Activated naive CD4-positive, alpha-beta T cell treated with anti-CD3 and anti-CD28 coated beads, Interleukin-2, amount 50 U/mL, for 24 hours (primary cell): ENCODE data around the gene CLCNKB.
"Not testable (repeated sequence)": the region's sequence is repeated elsewhere in the genome, so short reads cannot be mapped to it uniquely, and the experiment has no call there.

Experiments used
- H3K27ac Mint-ChIP-seq: one replicate; pipeline ENCODE4 v1.8.0; 2021; ENCODE audit warnings: mild to moderate bottlenecking, mixed read lengths
- H3K27me3 Mint-ChIP-seq: one replicate; pipeline ENCODE4 v1.8.0; 2021; ENCODE audit warnings: mixed read lengths
- H3K36me3 Mint-ChIP-seq: one replicate; pipeline ENCODE4 v1.8.0; 2021; ENCODE audit warnings: mixed read lengths
- H3K4me1 Mint-ChIP-seq: one replicate; pipeline ENCODE4 v1.8.0; 2021; ENCODE audit warnings: mixed read lengths
- H3K4me3 Mint-ChIP-seq: one replicate; pipeline ENCODE4 v1.8.0; 2021; ENCODE audit warnings: mild to moderate bottlenecking, mixed read lengths
- H3K9me3 Mint-ChIP-seq: one replicate; pipeline ENCODE4 v1.8.0; 2021; ENCODE audit warnings: mixed read lengths

Gene CLCNKB

GRCh38 chr1:16042654-16043053 is 928 bp upstream of the CLCNKB start:
- not testable (repeated sequence) for H3K36me3 Mint-ChIP-seq, H3K9me3 Mint-ChIP-seq, H3K4me1 Mint-ChIP-seq, H3K27me3 Mint-ChIP-seq, H3K27ac Mint-ChIP-seq, H3K4me3 Mint-ChIP-seq

DNA sequence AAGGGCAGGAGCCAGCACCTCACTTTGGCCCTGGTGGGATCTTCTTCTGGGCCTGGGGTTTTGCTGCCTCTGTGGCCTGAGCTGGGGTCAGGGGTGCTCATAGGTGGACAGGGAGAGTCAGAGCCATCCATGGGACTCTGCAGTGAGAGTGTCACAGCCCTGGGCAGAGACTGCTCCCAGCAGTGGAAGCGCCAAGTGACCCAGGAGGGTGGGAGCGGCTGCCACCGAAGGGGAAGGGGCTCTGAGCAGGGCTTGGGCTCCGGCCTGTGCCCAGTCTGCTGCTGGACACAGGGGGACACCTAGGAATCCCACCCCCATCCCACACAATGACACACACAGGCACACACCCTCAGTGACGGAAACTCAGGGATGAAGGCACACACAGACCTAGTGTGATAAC is 368 bp downstream of the CLCNKB start:
- Mint-ChIP-seq H3K4me3 (no peak overlapping the region), H3K36me3 (no peaks in the 10 kb centered on the region), H3K27me3 (no peaks in the 10 kb centered on the region)

GRCh38 chr1:16046842-16047241 is 3.3 kb downstream of the CLCNKB start:
- Mint-ChIP-seq H3K9me3 (no peaks in the 10 kb centered on the region), H3K36me3 (no peaks in the 10 kb centered on the region), H3K4me3 (no peak overlapping the region), H3K27ac (no peak overlapping the region), H3K27me3 (no peaks in the 10 kb centered on the region), H3K4me1 (no peaks in the 10 kb centered on the region)

More for the DNA sequence above, 368 bp downstream of the CLCNKB start:
- no peaks in the 10 kb centered on the region for H3K9me3 Mint-ChIP-seq
- no peak overlapping the region for H3K27ac Mint-ChIP-seq
- H3K4me1 Mint-ChIP-seq = no peaks in the 10 kb centered on the region

GRCh38 chr1:16047791-16048475 is 4.4 kb downstream of the CLCNKB start:
- H3K27me3 Mint-ChIP-seq = no peaks in the 10 kb centered on the region
- no peaks in the 10 kb centered on the region for H3K9me3 Mint-ChIP-seq
- peak overlapping the region; percentile 49 for H3K4me3 Mint-ChIP-seq
- H3K36me3 Mint-ChIP-seq = no peaks in the 10 kb centered on the region
- H3K4me1 Mint-ChIP-seq = no peaks in the 10 kb centered on the region
- no peak overlapping the region for H3K27ac Mint-ChIP-seq

- no peaks in the 10 kb centered on the region for H3K4me1 Mint-ChIP-seq
- no peaks in the 10 kb centered on the region for H3K9me3 Mint-ChIP-seq
- no peaks in the 10 kb centered on the region for H3K36me3 Mint-ChIP-seq
- no peak overlapping the region for H3K27ac Mint-ChIP-seq
- no peak overlapping the region for H3K4me3 Mint-ChIP-seq
- no peaks in the 10 kb centered on the region for H3K27me3 Mint-ChIP-seq
Observed at GRCh38 chr1:16048573-16049189, 5.1 kb downstream of the CLCNKB start.

DNA sequence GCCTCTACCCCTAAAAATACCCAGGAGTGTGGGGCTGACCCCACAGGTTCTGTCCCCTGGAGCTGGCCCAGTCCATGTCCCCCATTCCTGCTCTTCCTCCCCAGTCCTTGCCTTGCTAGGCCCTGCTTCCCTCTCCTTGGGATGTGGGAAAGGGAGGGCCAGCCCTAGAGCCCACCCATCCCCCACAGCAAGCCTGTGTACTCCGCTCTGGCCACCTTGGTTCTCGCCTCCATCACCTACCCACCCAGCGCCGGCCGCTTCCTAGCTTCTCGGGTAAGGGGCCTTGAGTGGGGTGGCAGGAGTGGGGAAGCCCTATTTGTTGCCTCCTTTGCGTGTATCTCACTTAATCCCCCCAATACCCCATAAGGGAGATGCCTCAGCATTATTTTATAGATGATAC is 6.7 kb downstream of the CLCNKB start:
- no peak overlapping the region for H3K27ac Mint-ChIP-seq
- H3K36me3 Mint-ChIP-seq = no peaks in the 10 kb centered on the region
- no peaks in the 10 kb centered on the region for H3K4me1 Mint-ChIP-seq
- no peaks in the 10 kb centered on the region for H3K27me3 Mint-ChIP-seq
- no peak overlapping the region for H3K4me3 Mint-ChIP-seq
- no peaks in the 10 kb centered on the region for H3K9me3 Mint-ChIP-seq

- Mint-ChIP-seq H3K27ac (peak overlapping the region; percentile 30), H3K4me3 (no peak overlapping the region), H3K4me1 (no peaks in the 10 kb centered on the region), H3K9me3 (no peaks in the 10 kb centered on the region), H3K36me3 (no peaks in the 10 kb centered on the region), H3K27me3 (no peaks in the 10 kb centered on the region)
Observed at GRCh38 chr1:16051039-16051438, 7.5 kb downstream of the CLCNKB start.

GRCh38 chr1:16051949-16052348 is 8.4 kb downstream of the CLCNKB start:
- H3K4me1 Mint-ChIP-seq, H3K27ac Mint-ChIP-seq: not testable (repeated sequence)

GRCh38 chr1:16053781-16054502 is 10.4 kb downstream of the CLCNKB start:
- H3K27me3 Mint-ChIP-seq = no peaks in the 10 kb centered on the region
- no peaks in the 10 kb centered on the region for H3K36me3 Mint-ChIP-seq
- no peak overlapping the region for H3K4me3 Mint-ChIP-seq
- no peaks in the 10 kb centered on the region for H3K4me1 Mint-ChIP-seq
- no peaks in the 10 kb centered on the region for H3K9me3 Mint-ChIP-seq
- no peak overlapping the region for H3K27ac Mint-ChIP-seq

More at GRCh38 chr1:16051949-16052348, 8.4 kb downstream of the CLCNKB start:
- H3K36me3 Mint-ChIP-seq, H3K27me3 Mint-ChIP-seq, H3K4me3 Mint-ChIP-seq, H3K9me3 Mint-ChIP-seq: not testable (repeated sequence)

- no peak overlapping the region for H3K4me3 Mint-ChIP-seq
- H3K27me3 Mint-ChIP-seq = no peaks in the 10 kb centered on the region
- no peak overlapping the region for H3K27ac Mint-ChIP-seq
- no peaks in the 10 kb centered on the region for H3K9me3 Mint-ChIP-seq
- H3K4me1 Mint-ChIP-seq = no peaks in the 10 kb centered on the region
- no peaks in the 10 kb centered on the region for H3K36me3 Mint-ChIP-seq
Observed at GRCh38 chr1:16054598-16055540, 11.3 kb downstream of the CLCNKB start.

- Mint-ChIP-seq H3K27ac (no peak overlapping the region), H3K27me3 (no peaks in the 10 kb centered on the region), H3K36me3 (no peaks in the 10 kb centered on the region), H3K9me3 (no peaks in the 10 kb centered on the region), H3K4me3 (no peak overlapping the region), H3K4me1 (no peaks in the 10 kb centered on the region)
Observed at GRCh38 chr1:16055613-16056520, 12.3 kb downstream of the CLCNKB start.

DNA sequence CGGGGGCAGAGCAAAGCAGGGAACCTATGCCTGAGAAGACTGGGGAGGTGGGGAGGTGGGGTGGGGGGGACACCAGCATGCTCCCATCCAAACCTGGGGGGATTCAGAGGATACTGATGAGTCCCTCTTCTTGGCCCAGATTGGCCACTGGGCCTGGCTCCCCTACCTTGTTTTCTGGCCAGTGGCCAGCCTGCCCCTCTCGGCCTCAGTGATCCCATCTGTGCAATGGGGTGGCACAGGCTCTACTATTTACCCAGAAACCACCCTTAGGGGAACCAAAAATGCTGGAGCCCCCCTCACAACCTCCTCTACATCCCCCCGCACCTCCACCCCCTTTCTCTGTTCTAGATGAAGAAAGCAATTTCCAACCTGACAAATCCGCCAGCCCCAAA is 12.9 kb downstream of the CLCNKB start:
- H3K4me1 Mint-ChIP-seq, H3K9me3 Mint-ChIP-seq, H3K27me3 Mint-ChIP-seq, H3K36me3 Mint-ChIP-seq, H3K4me3 Mint-ChIP-seq, H3K27ac Mint-ChIP-seq: not testable (repeated sequence)

GRCh38 chr1:16057314-16057915 is 13.8 kb downstream of the CLCNKB start:
- not testable (repeated sequence) for H3K36me3 Mint-ChIP-seq, H3K4me1 Mint-ChIP-seq, H3K27ac Mint-ChIP-seq, H3K9me3 Mint-ChIP-seq, H3K4me3 Mint-ChIP-seq, H3K27me3 Mint-ChIP-seq

DNA sequence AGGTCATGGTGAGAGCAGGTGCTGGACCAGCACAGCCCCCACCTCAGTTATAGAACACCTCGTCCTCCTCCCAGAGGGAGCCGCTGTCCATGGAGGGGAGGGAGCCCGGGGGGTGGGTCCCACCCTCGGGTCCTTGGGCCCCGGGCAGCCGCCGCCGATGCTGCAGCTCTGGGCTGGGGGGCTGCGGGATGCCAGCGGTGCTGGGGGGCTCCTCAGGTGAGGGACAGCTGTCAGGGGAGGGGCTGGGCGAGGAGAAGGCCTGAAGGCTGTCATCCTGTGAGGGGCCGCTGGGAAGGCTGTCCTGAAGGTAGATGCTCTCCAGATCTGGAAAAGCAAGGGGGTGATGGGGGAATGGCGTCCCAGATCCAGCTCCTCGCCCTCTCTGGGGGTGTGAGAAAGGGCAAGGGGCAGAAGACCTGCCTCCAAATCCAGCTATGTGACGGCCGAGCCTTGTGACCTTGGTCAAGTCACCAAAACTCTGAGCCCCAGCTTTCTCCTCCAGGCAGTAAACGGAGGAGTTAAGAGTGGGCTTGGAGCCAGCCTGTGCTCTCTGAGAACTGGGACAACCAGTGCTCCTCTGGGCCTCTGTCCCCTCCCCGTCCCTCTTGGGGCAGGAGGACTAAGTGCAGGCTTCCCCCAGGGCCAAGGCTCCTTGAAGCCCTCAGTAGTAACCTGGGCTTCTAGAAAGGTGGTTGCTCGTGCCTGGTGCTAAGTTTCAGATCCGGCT is 15.0 kb downstream of the CLCNKB start:
- not testable (repeated sequence) for H3K36me3 Mint-ChIP-seq, H3K27ac Mint-ChIP-seq, H3K4me3 Mint-ChIP-seq, H3K27me3 Mint-ChIP-seq, H3K9me3 Mint-ChIP-seq, H3K4me1 Mint-ChIP-seq
